Measurements from ENCODE around the gene CXCL16.
"Not testable (repeated sequence)": the region's sequence is repeated elsewhere in the genome, so short reads cannot be mapped to it uniquely, and the experiment has no call there.

Gene CXCL16

DNA sequence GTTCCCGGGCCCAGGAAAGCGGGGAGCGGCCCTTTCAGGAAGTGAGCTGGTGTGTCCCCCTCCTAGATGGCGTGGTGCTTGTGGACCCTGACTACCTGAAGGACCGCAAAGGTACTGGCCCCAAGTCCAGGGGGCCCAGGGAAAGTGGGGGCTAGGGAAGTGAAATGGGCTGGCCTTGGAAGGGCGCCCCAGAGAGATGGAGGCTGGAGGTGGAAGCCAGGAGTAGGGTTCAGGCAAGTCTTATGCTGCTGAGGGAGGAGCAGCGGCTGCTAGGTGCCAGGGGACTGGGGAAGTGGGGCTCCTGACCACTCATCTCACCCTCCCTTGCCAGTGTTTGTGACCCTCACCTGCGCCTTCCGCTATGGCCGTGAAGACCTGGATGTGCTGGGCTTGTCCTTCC is 23.6 kb downstream of the CXCL16 start:
- TF ChIP-seq ZC3H10 (CRISPR knock-in tag; IDR thresholded peaks at IDR 0.05), result no peak
- no peak for ATAC-seq

DNA sequence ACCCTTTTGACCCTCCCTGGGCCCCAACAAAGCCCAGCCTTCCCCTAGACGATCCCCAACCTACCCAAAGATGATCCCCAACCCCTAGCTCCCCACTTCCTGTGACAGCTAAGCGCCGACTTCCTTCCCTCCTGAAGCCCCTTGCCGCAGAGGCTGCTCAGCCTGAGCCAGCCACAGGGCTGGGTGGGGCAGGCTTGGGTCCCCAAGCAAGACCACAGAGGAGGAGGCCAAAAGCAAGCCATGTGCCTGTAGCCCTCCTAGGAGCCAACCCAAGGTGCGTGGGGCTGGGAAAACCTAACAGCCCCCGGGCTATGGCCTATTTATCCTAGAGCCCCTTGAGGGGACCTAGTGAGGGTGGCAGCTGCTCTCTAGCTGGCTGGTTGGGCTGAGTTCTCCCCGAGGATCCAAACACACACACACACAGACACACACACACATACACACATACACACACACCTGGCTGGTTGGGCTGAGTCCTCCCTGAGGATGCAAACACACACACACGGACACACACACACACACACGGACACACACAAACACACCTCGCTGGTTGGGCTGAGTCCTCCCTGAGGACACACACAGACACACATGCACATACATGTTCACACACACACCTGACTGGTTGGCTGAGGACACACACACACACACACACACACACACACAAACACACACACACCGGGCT is 24.5 kb downstream of the CXCL16 start:
- no peak for ATAC-seq
- no peak for TF ChIP-seq GLIS3 (CRISPR knock-in tag; IDR thresholded peaks at IDR 0.05)

DNA sequence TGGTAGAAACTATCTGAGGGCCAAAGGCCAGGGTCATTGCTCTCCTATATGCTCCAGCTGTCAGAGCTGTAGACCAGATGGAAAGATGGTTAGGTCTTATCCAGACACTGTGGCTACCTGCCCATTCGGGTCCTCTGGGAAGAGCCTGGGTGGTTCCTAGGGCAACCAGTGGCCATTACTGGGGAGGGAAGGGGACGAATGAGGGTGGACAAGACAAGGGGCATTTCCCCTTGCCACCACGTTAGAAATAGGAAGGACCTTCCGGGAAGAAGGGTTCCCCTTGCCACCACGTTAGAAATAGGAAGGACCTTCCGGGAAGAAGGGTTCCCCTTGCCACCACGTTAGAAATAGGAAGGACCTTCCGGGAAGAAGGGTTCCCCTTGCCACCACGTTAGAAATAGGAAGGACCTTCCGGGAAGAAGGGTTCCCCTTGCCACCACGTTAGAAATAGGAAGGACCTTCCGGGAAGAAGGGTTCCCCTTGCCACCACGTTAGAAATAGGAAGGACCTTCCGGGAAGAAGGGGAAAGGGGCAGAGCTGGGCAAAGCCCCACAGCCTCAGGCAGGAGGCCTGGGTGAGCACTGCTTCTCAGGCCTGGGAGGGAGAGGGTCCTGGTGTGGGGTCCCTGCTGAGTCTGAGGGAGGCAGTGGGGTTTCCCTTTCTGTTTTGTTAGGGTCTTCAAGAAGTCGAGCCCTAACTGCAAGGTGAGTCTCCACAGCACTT is 25.2 kb downstream of the CXCL16 start:
- not testable (repeated sequence) for ATAC-seq

DNA sequence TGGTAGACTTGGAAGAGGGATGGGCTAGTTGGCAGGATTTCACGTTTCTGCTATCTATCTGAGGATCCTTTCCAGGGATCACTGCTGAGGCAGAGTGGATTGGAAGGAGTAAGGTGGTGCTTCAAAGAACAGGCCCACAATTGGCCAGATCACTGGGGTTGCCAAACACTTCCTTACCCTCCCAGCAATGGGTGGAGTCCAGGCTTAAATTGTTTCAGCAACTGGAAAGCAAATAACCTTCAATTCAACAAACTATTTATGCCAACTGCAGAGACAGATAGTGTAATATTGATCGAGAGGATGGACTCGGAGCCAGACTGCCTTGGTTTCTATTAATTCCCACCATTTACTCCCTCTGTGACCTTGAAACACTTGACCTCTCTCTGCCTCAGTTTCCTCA is 27.2 kb downstream of the CXCL16 start:
- TF ChIP-seq CSDC2 (CRISPR knock-in tag; IDR thresholded peaks at IDR 0.05) (no peak), ZNF8 (CRISPR knock-in tag; IDR thresholded peaks at IDR 0.05) (no peak), ZNF565 (CRISPR knock-in tag; conservative IDR thresholded peaks at IDR 0.05; ENCODE audit: low read depth) (no peak), ZC3H10 (CRISPR knock-in tag; IDR thresholded peaks at IDR 0.05) (no peak), OSR1 (CRISPR knock-in tag; IDR thresholded peaks at IDR 0.05) (no peak), ESRRG (CRISPR knock-in tag; IDR thresholded peaks at IDR 0.05) (no peak), ZNF70 (CRISPR knock-in tag; IDR thresholded peaks at IDR 0.05) (no peak), ZFP3 (CRISPR knock-in tag; IDR thresholded peaks at IDR 0.05) (no peak), RARB (CRISPR knock-in tag; IDR thresholded peaks at IDR 0.05) (no peak), ZFP30 (CRISPR knock-in tag; IDR thresholded peaks at IDR 0.05) (no peak), TCF4 (CRISPR knock-in tag; IDR thresholded peaks at IDR 0.05; ENCODE audit: borderline replicate concordance) (no peak), ISL1 (CRISPR knock-in tag; IDR thresholded peaks at IDR 0.05) (no peak), ARNTL (CRISPR knock-in tag; IDR thresholded peaks at IDR 0.05; ENCODE audit: borderline replicate concordance, low read depth) (no peak)
- TF ChIP-seq, protein P1, sequence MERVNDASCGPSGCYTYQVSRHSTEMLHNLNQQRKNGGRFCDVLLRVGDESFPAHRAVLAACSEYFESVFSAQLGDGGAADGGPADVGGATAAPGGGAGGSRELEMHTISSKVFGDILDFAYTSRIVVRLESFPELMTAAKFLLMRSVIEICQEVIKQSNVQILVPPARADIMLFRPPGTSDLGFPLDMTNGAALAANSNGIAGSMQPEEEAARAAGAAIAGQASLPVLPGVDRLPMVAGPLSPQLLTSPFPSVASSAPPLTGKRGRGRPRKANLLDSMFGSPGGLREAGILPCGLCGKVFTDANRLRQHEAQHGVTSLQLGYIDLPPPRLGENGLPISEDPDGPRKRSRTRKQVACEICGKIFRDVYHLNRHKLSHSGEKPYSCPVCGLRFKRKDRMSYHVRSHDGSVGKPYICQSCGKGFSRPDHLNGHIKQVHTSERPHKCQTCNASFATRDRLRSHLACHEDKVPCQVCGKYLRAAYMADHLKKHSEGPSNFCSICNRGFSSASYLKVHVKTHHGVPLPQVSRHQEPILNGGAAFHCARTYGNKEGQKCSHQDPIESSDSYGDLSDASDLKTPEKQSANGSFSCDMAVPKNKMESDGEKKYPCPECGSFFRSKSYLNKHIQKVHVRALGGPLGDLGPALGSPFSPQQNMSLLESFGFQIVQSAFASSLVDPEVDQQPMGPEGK (CRISPR knock-in tag; IDR thresholded peaks at IDR 0.05; ENCODE audit: borderline replicate concordance), result no peak
- TF ChIP-seq, protein P2, sequence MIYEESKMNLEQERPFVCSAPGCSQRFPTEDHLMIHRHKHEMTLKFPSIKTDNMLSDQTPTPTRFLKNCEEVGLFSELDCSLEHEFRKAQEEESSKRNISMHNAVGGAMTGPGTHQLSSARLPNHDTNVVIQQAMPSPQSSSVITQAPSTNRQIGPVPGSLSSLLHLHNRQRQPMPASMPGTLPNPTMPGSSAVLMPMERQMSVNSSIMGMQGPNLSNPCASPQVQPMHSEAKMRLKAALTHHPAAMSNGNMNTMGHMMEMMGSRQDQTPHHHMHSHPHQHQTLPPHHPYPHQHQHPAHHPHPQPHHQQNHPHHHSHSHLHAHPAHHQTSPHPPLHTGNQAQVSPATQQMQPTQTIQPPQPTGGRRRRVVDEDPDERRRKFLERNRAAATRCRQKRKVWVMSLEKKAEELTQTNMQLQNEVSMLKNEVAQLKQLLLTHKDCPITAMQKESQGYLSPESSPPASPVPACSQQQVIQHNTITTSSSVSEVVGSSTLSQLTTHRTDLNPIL (CRISPR knock-in tag; IDR thresholded peaks at IDR 0.05; ENCODE audit: low read depth), result no peak
- TF ChIP-seq, protein P3, sequence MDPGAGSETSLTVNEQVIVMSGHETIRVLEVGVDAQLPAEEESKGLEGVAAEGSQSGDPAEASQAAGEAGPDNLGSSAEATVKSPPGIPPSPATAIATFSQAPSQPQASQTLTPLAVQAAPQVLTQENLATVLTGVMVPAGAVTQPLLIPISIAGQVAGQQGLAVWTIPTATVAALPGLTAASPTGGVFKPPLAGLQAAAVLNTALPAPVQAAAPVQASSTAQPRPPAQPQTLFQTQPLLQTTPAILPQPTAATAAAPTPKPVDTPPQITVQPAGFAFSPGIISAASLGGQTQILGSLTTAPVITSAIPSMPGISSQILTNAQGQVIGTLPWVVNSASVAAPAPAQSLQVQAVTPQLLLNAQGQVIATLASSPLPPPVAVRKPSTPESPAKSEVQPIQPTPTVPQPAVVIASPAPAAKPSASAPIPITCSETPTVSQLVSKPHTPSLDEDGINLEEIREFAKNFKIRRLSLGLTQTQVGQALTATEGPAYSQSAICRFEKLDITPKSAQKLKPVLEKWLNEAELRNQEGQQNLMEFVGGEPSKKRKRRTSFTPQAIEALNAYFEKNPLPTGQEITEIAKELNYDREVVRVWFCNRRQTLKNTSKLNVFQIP (CRISPR knock-in tag; IDR thresholded peaks at IDR 0.05; ENCODE audit: borderline replicate concordance, low read depth), result no peak
- TF ChIP-seq, protein P4, sequence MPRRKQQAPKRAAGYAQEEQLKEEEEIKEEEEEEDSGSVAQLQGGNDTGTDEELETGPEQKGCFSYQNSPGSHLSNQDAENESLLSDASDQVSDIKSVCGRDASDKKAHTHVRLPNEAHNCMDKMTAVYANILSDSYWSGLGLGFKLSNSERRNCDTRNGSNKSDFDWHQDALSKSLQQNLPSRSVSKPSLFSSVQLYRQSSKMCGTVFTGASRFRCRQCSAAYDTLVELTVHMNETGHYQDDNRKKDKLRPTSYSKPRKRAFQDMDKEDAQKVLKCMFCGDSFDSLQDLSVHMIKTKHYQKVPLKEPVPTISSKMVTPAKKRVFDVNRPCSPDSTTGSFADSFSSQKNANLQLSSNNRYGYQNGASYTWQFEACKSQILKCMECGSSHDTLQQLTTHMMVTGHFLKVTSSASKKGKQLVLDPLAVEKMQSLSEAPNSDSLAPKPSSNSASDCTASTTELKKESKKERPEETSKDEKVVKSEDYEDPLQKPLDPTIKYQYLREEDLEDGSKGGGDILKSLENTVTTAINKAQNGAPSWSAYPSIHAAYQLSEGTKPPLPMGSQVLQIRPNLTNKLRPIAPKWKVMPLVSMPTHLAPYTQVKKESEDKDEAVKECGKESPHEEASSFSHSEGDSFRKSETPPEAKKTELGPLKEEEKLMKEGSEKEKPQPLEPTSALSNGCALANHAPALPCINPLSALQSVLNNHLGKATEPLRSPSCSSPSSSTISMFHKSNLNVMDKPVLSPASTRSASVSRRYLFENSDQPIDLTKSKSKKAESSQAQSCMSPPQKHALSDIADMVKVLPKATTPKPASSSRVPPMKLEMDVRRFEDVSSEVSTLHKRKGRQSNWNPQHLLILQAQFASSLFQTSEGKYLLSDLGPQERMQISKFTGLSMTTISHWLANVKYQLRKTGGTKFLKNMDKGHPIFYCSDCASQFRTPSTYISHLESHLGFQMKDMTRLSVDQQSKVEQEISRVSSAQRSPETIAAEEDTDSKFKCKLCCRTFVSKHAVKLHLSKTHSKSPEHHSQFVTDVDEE (CRISPR knock-in tag; IDR thresholded peaks at IDR 0.05), result no peak
- TF ChIP-seq, protein P5, sequence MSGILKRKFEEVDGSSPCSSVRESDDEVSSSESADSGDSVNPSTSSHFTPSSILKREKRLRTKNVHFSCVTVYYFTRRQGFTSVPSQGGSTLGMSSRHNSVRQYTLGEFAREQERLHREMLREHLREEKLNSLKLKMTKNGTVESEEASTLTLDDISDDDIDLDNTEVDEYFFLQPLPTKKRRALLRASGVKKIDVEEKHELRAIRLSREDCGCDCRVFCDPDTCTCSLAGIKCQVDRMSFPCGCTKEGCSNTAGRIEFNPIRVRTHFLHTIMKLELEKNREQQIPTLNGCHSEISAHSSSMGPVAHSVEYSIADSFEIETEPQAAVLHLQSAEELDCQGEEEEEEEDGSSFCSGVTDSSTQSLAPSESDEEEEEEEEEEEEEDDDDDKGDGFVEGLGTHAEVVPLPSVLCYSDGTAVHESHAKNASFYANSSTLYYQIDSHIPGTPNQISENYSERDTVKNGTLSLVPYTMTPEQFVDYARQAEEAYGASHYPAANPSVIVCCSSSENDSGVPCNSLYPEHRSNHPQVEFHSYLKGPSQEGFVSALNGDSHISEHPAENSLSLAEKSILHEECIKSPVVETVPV (CRISPR knock-in tag; IDR thresholded peaks at IDR 0.05), result no peak
- ATAC-seq, result no peak

Data from SK-N-SH treated with all-trans-retinoic acid at 6 μM for 48 hours (cell line).